HepG2 (cell line): ENCODE results near the gene HMGN1. TPM values are rescaled to one million over a fixed set of nuclear protein-coding genes. Genes with fewer than 3 reads are reported as not detected.

Experiments used
- ARID3A ChIP-seq: IDR thresholded peaks from 2 replicates; pipeline ENCODE4 v1.6.1; 2012; ENCODE audit warnings: low read depth, low read length, improper control_type of control experiment
- ARNT ChIP-seq: fragments of 450-650 bp; IDR thresholded peaks from 2 replicates; pipeline ENCODE4 v1.6.1; 2017
- CCAR2 ChIP-seq: fragments of 200-400 bp; formaldehyde crosslinking; optimal IDR thresholded peaks from 2 replicates; pipeline ENCODE3; 2018; ENCODE audit warnings: low read depth, mild to moderate bottlenecking, low read length, moderate library complexity
- DNMT1 ChIP-seq: sonication (generic); formaldehyde crosslinking; IDR thresholded peaks from 2 replicates; pipeline ENCODE4 v1.5.1; 2020; ENCODE audit warnings: mild to moderate bottlenecking, missing genetic modification reagents
- HNRNPUL1 ChIP-seq: fragments of 200-400 bp; formaldehyde crosslinking; IDR thresholded peaks from 2 replicates; pipeline ENCODE4 v1.6.1; 2017; ENCODE audit warnings: low read depth, mild to moderate bottlenecking, low read length, moderate library complexity
- KLF13 ChIP-seq: sonication (generic); formaldehyde crosslinking; IDR thresholded peaks from 2 replicates; pipeline ENCODE4 v1.4.0; 2020; ENCODE audit warnings: mild to moderate bottlenecking, missing genetic modification reagents
- MTF1 ChIP-seq: sonication (generic); formaldehyde crosslinking; IDR thresholded peaks from 2 replicates; pipeline ENCODE4 v1.5.0; 2020; ENCODE audit warnings: missing genetic modification reagents
- SRSF9 ChIP-seq: fragments of 200-400 bp; formaldehyde crosslinking; IDR thresholded peaks from 2 replicates; pipeline ENCODE4 v1.6.1; 2018; ENCODE audit warnings: borderline replicate concordance, mild to moderate bottlenecking, low read depth, low read length; ENCODE audit not compliant: insufficient read depth, poor library complexity, severe bottlenecking
- THAP11 ChIP-seq: IDR thresholded peaks from 2 replicates; pipeline ENCODE4 v1.6.1; 2016; ENCODE audit warnings: missing biosample characterization, missing genetic modification reagents
- ZBTB21 ChIP-seq: sonication (generic); formaldehyde crosslinking; IDR thresholded peaks from 2 replicates; pipeline ENCODE4 v1.4.0; 2020; ENCODE audit warnings: missing genetic modification reagents
- ZFP41 ChIP-seq: sonication (generic); formaldehyde crosslinking; IDR thresholded peaks from 2 replicates; pipeline ENCODE4 v1.4.0; 2020; ENCODE audit warnings: mild to moderate bottlenecking, missing genetic modification reagents, borderline replicate concordance
- ZNF230 ChIP-seq: sonication (generic); formaldehyde crosslinking; IDR thresholded peaks from 2 replicates; pipeline ENCODE4 v1.4.0; 2020; ENCODE audit warnings: mild to moderate bottlenecking, missing genetic modification reagents
- ZNF354B ChIP-seq: sonication (generic); formaldehyde crosslinking; IDR thresholded peaks from 2 replicates; pipeline ENCODE4 v1.8.0; 2022; ENCODE audit warnings: mild to moderate bottlenecking, missing genetic modification reagents
- ZNF788 ChIP-seq: sonication (generic); formaldehyde crosslinking; IDR thresholded peaks from 2 replicates; pipeline ENCODE4 v1.5.0; 2020; ENCODE audit warnings: mild to moderate bottlenecking, missing genetic modification reagents, borderline replicate concordance
- ZNF790 ChIP-seq: sonication (generic); formaldehyde crosslinking; IDR thresholded peaks from 2 replicates; pipeline ENCODE4 v1.8.0; 2022; ENCODE audit warnings: missing genetic modification reagents, mild to moderate bottlenecking, borderline replicate concordance
- polyA plus RNA-seq, 8 experiments: library from polyadenylated mRNA; depleted of rRNA in 3 of 8; stranded (reverse) in 7 of 8; unstranded in 1 of 8; fragments of >200 nt; fragmentation: Illumina TruSeq in 4 of 8; extraction: Trizol in 4 of 8; gene quantifications; 2 replicates each; pipeline versions ENCODE4 v1.2.1 to v1.2.3, GENCODE V29; 2011 to 2016; ENCODE audit warnings: low read depth in 4 of 8, missing spikeins in 1 of 8, mixed read lengths in 1 of 8; ENCODE audit not compliant: insufficient read depth in 1 of 8
- total RNA-seq, 5 experiments: library from RNA; depleted of rRNA; stranded (reverse); fragments of >200 nt; fragmentation: Illumina TruSeq; extraction: Trizol; gene quantifications; 2 replicates each; pipeline ENCODE4 v1.2.3, GENCODE V29; 2016; ENCODE audit warnings: low read depth in 1 of 5
- TF ChIP-seq, protein P1 (sequence below): sonication (generic); formaldehyde crosslinking; IDR thresholded peaks from 2 replicates; pipeline ENCODE4 v1.5.0; 2020; ENCODE audit warnings: mild to moderate bottlenecking, missing genetic modification reagents, borderline replicate concordance
- TF ChIP-seq, protein P2 (sequence below): sonication (generic); formaldehyde crosslinking; IDR thresholded peaks from 2 replicates; pipeline ENCODE4 v1.4.0; 2020; ENCODE audit warnings: missing genetic modification reagents, borderline replicate concordance

HMGN1 gene
- total and polyA plus RNA-seq, 2 of the 13 experiments (the other 11 are each of a cell fraction or from before 2014, with no cell fraction given): 104 to 286 TPM

DNA sequence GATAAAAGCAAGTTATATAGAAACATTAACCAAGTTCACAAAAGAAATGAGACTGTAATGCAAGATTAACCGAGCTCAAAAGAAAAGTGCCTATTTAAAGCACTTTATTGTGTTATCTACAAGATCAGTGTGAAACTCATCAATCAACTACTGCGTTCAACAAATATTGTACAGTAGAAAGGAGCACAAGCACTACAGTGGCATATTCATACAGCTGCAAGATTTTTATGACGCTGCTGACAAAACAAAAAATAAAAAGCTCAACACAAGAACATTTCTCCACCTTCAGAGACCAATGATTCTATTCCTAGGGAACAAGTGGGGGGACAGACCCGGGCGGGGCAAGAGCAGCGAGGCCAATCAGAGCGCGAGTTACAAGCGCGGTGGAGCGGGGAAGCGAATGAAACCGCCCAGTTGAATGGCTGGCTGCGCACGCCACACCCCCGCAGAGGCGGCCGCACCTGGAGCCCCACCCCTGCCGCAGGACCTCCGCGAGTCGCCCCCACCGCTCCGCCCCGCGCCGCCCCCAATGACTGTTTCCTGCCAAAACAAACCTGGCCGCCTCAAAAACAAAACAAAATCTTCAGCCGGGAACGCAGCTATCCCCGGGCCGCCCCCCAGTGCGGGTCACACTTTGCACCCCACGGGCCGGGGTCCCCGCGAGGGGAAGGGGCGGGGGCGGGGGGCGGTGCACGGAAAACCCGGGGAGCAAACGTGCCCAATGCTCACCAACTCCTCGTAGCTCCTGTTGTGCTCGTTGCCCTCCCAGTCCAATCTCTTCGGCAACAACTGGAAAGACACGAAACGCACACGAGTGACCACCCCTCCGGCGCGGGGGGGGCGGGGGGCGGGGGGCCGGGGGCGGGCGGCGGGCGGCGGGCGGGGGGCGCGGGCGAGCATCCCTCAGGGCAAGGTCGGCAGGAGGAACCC lies 36.5 kb downstream of the HMGN1 start (continued):
- TF ChIP-seq, protein P1, sequence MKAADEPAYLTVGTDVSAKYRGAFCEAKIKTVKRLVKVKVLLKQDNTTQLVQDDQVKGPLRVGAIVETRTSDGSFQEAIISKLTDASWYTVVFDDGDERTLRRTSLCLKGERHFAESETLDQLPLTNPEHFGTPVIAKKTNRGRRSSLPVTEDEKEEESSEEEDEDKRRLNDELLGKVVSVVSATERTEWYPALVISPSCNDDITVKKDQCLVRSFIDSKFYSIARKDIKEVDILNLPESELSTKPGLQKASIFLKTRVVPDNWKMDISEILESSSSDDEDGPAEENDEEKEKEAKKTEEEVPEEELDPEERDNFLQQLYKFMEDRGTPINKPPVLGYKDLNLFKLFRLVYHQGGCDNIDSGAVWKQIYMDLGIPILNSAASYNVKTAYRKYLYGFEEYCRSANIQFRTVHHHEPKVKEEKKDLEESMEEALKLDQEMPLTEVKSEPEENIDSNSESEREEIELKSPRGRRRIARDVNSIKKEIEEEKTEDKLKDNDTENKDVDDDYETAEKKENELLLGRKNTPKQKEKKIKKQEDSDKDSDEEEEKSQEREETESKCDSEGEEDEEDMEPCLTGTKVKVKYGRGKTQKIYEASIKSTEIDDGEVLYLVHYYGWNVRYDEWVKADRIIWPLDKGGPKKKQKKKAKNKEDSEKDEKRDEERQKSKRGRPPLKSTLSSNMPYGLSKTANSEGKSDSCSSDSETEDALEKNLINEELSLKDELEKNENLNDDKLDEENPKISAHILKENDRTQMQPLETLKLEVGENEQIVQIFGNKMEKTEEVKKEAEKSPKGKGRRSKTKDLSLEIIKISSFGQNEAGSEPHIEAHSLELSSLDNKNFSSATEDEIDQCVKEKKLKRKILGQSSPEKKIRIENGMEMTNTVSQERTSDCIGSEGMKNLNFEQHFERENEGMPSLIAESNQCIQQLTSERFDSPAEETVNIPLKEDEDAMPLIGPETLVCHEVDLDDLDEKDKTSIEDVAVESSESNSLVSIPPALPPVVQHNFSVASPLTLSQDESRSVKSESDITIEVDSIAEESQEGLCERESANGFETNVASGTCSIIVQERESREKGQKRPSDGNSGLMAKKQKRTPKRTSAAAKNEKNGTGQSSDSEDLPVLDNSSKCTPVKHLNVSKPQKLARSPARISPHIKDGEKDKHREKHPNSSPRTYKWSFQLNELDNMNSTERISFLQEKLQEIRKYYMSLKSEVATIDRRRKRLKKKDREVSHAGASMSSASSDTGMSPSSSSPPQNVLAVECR (CRISPR knock-in tag): peak; percentile 55; the same call in 1 of the 2 replicates
- TF ChIP-seq ZNF788 (CRISPR knock-in tag) (peak; percentile 49; the same call in 1 of the 2 replicates), ZNF230 (CRISPR knock-in tag) (no peak), ZBTB21 (CRISPR knock-in tag) (no peak), ZFP41 (CRISPR knock-in tag) (no peak), THAP11 (peak; percentile 49; the same call in 1 of the 2 replicates), ARID3A (no peak), ARNT (no peak), DNMT1 (no peak), ZNF790 (CRISPR knock-in tag) (no peak), KLF13 (CRISPR knock-in tag) (no peak), SRSF9 (no peak), MTF1 (CRISPR knock-in tag) (no peak), ZNF354B (CRISPR knock-in tag) (no peak), CCAR2 (no peak), HNRNPUL1 (no peak)
- TF ChIP-seq, protein P2, sequence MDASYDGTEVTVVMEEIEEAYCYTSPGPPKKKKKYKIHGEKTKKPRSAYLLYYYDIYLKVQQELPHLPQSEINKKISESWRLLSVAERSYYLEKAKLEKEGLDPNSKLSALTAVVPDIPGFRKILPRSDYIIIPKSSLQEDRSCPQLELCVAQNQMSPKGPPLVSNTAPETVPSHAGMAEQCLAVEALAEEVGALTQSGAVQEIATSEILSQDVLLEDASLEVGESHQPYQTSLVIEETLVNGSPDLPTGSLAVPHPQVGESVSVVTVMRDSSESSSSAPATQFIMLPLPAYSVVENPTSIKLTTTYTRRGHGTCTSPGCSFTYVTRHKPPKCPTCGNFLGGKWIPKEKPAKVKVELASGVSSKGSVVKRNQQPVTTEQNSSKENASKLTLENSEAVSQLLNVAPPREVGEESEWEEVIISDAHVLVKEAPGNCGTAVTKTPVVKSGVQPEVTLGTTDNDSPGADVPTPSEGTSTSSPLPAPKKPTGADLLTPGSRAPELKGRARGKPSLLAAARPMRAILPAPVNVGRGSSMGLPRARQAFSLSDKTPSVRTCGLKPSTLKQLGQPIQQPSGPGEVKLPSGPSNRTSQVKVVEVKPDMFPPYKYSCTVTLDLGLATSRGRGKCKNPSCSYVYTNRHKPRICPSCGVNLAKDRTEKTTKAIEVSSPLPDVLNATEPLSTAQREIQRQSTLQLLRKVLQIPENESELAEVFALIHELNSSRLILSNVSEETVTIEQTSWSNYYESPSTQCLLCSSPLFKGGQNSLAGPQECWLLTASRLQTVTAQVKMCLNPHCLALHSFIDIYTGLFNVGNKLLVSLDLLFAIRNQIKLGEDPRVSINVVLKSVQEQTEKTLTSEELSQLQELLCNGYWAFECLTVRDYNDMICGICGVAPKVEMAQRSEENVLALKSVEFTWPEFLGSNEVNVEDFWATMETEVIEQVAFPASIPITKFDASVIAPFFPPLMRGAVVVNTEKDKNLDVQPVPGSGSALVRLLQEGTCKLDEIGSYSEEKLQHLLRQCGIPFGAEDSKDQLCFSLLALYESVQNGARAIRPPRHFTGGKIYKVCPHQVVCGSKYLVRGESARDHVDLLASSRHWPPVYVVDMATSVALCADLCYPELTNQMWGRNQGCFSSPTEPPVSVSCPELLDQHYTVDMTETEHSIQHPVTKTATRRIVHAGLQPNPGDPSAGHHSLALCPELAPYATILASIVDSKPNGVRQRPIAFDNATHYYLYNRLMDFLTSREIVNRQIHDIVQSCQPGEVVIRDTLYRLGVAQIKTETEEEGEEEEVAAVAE (CRISPR knock-in tag): peak; percentile 77; the same call in 1 of the 2 replicates
